Mammary epithelial cell (primary cell): Measurements from ENCODE around the gene PRKAA1.
"Not testable (repeated sequence)": the region's sequence is repeated elsewhere in the genome, so short reads cannot be mapped to it uniquely, and the experiment has no call there.

Experiments
- CTCF ChIP-seq, 2 donors: IDR thresholded peaks in 1 of 2; conservative IDR thresholded peaks in 1 of 2; 2 replicates each; pipeline ENCODE4 v1.5.1; 2011 to 2012; ENCODE audit warnings: inconsistent platforms in 2 of 2, low read length in 2 of 2, mild to moderate bottlenecking in 2 of 2, control low read depth in 1 of 2, low read depth in 1 of 2; ENCODE audit not compliant: insufficient read depth in 1 of 2; ENCODE audit errors: extremely low read depth in 1 of 2
- EZH2 ChIP-seq: IDR thresholded peaks from 2 replicates; pipeline ENCODE4 v1.6.1; 2012; ENCODE audit warnings: low read length, inconsistent platforms, borderline replicate concordance

- TF ChIP-seq EZH2; CTCF (conservative IDR thresholded peaks at IDR 0.05 in 1 of 2, IDR thresholded peaks at IDR 0.05 in 1 of 2; ENCODE audit: extremely low read depth in 1 of 2, insufficient read depth in 1 of 2, low read depth in 1 of 2, low read length in 2 of 2): not testable (repeated sequence)
These were observed 3.8 kb downstream of the PRKAA1 start for GRCh38 chr5:40794340-40794739.
